Measurements from ENCODE around the gene OR6K6.

GRCh38 chr1:158803678-158804077 is 49.2 kb downstream of the OR6K6 start:
- TF ChIP-seq CTCF (conservative IDR thresholded peaks at IDR 0.05; ENCODE audit: low read depth, low read length), result no peak
- no peak for TF ChIP-seq EZH2 (IDR thresholded peaks at IDR 0.05; ENCODE audit: borderline replicate concordance, low read depth, low read length, poor library complexity, severe bottlenecking)
